Measurements from ENCODE around the gene TP73.

TP73 gene

DNA sequence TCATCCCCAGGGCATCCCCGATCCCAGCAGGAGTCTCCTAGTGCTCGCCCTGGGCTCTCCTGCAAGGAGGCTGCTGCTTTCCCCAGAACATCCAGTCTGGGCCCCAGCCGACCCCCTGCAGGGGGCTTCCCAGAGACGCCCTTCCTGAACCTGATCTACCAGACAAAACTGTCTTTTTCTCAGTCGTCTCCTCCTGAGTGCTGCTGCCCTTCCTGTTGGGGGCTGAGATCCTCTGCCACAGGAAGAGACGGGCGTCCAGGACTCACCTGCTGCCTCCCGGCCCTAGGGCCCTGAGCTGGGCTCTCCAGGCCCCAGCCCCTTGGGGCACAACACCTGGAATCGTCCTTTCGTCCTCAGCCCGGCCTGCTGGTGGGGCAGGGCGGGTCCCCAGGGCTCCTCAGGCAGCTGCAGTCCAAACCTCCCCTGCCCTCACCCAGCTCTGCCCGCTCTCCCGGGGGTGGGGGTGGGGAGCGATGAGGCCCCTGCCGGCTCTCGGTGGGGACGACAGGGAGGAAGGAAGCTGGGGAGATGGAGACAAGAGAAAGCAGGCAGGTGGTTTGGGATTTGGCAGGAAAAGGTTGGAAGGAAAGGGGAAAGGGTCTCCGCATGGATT, 36.9 kb downstream of the TP73 start:
- no peak for DNase-seq (ENCODE audit: low spot score)

DNA sequence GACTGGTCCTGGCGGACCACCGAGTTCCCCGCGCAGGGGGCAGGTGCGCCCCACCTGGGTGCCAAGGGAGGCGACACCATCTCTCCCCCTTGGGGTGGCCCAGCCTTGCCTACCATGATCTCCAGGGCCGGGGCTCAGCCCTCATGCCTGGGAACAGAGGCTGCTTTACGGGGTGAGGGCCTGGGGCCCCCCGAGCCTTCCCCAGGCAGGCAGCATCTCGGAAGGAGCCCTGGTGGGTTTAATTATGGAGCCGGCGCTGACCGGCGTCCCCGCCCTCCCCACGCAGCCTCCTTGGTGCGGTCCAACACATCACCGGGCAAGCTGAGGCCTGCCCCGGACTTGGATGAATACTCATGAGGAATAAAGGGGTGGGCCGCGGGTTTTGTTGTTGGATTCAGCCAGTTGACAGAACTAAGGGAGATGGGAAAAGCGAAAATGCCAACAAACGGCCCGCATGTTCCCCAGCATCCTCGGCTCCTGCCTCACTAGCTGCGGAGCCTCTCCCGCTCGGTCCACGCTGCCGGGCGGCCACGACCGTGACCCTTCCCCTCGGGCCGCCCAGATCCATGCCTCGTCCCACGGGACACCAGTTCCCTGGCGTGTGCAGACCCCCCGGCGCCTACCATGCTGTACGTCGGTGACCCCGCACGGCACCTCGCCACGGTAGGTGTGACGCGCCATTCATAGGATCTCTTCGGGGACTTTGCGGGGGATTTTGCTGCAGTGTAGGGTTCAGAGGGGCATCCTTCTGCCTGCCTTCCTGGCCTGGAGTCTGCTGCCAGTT, 38.2 kb downstream of the TP73 start:
- no peak for DNase-seq (ENCODE audit: low spot score)

DNA sequence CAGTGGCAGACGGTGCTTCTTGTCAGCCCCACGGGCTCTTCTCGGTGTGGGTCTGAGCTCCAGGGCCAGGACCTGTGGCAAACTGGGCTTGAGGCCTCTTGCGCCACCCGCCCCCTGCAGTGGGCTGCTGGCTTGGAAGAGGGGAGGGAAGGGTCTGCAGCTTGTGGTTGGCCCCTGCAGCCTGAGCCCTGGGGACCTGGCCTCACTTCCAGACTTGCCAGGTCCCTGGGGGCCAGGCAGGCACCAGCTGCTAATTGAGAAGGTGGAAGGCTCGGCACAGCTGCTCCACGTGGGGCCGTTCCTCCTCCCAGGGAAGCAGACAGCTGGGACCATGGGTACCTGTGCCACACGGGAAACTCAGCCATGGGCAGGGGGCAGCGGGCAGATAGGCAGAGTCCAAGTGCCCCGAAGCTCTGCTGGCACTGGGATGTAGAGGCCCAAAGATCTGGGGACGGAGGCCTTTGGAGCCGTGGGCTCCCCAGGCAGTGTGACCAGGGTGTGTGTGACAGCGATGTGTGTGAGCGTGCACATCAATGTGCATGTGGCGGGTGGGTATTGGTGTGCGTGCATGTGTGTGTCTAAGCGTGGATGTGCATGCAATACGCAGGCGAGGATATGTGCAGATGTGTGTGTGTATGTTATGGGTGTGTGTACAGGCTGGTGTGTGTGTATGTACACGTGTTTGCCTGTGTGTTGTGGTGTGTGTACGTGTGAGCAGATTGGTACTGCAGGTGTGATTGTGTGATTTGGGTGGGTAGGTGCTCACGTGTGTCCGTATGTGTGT, 39.3 kb downstream of the TP73 start:
- DNase-seq (ENCODE audit: low spot score), result no peak

DNA sequence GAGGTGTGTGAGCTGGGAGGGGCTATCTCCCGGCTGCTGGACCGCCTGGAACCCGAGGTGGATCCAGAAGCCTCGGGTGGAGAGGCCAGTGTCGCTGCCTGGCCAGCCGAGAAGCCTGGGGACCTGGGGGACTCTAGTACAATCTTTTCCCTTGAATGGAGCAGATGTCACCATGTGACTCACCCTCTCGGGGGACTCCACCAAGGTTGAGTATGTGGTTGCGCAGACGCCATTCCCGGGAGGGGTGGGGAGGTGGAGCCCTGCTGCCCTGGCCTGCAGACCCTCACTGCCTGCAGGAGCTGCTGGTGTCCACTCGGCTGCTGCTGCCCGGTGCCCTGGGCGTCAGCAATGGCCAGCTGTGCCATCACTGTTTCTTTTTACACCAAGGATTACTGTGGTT, 40.3 kb downstream of the TP73 start:
- DNase-seq (ENCODE audit: low spot score), result no peak

DNA sequence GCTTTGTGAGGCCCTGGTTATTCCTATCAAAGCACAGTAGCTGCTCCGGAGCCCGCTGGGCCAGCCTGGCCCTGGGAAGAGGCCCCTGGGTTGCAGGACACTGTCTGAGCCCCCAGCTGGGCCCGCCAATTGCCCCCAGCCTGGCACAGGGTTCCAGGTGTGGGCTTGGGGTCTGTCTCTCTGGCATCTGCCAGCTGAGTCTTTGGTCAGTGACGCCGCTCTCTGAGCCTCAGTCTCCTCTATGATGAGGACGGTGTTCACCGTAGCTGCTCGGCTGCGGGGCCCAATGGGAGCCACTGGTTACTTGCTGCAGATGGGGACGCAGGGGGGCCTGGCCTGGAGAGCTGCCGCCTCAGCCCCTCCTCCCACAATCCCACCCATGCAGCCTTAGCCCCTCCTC, 41.0 kb downstream of the TP73 start:
- DNase-seq (ENCODE audit: low spot score), result no peak

DNA sequence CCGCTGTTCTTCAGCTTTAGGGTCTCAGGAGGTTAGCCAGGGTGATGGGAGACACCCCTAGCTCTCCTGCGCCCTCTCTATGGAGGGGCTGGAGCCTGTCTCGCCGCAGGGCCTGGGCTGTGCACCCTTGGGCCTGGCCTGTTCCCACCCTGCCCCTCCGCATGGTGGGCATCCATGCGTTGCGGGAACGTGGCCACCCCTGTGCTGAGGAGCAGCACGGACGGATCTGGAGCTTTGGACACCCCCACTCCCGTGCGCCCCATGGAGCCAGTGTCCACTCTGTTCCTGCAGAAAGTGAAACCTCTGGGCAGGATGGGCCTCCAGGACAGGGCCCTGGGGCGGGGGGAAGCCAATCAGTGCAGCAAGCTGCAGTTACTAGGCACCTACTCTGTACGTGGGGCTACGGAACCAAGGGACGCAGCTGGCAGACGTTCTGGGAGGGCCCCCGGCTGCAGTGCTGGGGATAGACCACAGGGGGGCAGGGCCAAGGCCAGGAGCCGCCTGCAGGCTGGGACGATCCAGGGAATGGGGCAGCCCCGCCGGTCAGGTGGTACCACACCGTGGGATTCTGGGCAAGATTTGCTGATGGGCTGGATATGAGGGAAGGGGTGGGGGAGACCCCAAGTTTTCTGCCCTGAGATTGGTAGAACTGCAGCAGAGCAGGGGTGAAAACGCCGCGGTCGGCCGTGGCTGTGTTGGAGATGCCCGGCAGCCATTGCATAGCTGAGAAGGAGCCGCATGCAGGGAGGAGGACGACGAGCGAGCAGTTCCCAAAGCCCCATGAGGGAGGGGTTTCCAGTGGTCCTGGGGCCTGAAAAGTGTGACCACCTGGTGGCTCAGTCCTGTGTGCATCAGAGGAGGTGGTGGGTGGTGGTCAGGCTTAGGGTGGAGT, 43.3 kb downstream of the TP73 start:
- no peak for DNase-seq (ENCODE audit: low spot score)

DNA sequence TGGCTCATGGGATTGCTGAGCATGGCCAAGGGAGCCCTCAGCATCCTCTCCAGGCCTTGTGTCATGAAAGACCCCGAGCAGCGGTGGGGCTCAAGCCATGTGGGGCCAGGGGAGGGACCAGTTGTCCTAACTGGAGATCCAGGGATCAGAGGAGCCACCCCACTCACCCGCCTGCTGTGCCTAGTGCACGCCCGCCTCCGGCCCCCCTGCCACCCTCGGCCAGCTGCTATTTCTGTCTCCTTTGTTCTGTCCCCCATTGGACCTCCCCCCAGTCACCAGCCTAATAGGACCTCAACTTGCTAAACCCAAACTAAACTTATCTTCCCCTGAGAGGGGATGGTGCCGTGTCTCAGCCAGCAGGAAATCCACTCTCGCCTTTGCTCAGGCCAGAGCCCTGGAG, 44.4 kb downstream of the TP73 start:
- no peak for DNase-seq (ENCODE audit: low spot score)

DNA sequence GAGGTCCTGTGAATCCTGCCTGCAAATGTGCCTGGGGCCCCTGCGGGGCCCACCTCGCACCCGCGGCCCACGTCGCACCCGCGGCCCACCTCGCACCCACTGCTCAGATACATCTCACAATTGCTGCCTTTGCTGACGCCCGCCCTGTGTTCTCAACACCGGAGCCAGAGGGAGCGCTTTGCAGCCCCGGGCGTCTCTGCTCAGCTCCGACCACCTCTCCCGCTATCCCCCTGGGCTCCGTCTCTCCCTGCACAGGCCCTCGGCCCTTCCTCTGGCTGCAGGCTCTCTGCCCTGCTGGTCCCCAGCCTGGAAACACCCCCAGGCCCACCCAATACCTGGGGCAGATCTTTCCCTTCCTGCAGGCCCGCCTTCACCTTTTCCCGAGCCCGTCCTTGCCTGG, 44.8 kb downstream of the TP73 start:
- no peak for DNase-seq (ENCODE audit: low spot score)

DNA sequence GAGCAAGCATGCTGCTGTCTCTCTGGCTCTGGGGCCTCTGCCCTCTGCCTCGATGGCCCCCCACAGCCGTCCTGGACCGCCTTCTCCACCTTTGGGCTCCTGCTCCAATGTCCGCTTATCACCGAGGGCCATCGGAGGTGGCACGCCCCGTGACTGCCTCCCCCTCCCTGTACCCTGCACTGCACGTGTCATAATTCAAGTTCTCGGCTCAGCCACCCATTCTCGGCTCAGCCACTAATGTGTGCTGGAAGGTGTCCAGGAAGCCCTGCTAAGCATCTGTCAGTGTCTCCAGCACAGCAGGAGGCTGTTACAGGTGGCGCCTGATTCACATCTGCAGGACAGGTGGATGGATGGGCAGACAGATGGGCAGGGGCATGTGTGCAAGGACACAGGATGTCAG, 45.5 kb downstream of the TP73 start:
- DNase-seq (ENCODE audit: low spot score), result no peak

DNA sequence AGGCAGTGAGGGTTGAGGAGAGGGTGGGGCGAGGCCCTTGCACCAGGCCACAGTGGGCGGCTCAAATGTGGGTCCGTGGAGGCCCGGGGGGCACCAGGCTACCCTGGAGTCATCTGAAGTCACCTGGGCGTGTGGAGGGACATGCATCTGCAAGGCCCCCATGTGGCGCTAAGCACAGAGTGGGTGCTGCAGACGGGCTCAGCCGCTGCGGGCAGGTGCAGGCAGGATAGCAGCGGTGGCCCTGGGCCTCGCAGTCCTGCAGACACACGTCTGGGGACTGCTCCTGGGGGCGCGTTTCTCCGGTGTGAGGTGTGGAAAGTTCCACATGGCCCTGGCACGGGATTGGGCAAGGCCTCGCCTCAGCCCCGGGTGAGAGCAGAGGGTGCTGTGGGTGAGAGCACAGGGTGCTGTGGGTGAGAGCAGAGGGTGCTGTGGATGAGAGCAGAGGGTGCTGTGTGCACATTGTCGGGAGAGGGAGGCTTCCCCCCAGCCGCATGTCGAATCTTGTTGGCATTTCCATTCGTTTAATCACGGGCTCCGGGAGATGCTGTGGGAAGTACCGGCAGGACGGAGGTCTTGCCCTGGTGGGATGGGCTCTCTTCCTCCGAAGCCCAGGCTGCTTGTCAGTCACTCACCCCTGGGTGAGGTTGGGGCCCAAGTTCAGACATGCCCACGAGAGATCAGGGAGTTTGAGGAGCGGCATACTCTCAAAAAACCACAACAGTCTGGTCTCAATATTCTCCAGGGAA, 46.5 kb downstream of the TP73 start:
- no peak for DNase-seq (ENCODE audit: low spot score)

DNA sequence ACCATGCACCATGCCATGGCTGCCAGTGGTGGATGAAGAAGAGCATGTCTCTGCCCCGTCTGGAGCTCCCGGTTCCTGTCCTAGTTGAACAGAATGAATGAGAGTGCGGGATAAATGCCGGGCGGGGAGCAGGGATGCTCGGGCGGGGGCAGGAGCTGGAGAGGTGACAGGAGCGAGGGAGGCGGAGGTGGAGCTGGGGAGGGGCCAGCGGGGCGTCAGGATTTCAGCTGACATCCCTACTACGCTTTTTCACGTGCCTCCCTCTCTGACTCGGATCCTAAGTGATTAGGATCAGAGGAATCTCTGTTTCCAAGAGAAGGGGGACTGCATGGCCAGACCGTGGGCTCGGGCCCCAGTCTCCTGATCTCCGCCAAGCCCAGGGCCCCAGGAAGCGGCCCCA, 47.3 kb downstream of the TP73 start:
- DNase-seq (ENCODE audit: low spot score), result no peak

DNA sequence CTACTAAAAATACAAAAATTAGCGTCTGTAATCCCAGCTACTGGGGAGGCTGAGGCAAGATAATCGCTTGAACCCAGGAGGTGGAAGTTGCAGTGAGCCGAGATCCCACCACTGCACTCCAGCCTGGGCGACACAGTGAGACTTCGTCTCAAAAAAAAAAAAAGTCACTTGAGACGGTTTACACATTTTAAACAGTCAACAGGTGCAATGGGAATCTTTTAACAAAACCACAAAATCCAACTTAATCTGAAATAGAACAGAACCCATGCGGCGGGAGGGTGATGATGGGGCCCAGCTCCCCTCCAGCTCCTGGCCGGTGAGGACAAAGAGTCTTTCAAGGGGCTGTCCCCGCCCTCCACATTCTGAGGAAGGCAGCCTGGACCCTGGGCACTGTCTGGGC, 48.3 kb downstream of the TP73 start:
- no peak for DNase-seq (ENCODE audit: low spot score)

DNA sequence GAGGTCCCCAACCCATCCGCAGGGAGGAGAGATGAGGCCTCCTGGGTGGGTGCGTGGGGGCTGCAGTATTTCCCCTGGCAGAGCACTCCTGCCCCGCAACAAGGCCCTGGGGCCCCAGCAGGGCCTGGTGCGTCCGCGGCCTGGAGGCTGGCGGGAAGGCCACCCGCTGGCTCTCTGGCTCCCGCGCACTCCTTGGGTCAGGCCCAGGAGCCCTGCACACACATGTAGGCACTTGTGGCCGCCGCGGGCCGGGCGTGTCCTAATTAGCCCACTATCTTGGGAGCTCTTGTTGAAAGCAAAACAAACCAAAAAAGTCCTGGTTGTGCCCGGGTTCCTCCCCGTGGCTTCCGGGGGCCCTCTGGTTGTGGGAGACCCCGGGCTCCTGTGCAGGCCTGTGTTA, 50.2 kb downstream of the TP73 start:
- no peak for DNase-seq (ENCODE audit: low spot score)

DNA sequence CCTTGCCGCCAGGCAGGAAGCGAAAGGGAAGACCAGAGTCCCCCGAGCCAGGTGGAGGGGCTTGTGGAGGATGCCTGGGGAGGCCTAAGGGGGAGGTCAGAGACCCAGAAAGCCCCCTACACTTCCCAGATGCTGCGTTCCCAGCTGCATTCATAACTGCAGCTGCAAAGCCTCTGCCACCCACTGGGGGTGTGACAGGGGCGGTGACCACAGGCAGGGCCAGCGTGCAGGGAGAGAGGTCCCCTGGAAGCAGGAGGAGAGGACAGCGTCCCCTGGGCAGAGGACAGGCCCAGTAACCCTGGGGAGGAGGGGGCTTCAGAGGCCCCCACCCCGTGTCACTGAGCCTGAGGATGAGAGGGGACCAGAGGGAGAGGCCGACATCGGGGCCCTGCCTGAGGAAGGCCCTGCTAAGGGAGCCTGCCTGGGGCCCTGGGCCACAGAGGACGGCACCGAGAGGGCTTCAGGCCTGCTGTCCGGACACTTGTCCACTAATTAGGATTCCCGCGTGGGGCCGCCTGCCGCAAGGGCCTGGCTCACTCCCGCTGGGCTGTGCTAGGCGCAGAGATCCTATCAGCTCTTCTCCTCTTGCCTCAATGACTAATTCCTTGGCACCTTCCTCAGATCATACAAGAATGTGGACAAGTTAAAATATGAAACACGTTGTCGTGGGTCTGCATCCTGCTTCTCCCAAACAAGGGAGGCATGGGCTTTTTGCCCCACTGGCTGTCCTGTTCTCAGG, 50.8 kb downstream of the TP73 start:
- no peak for DNase-seq (ENCODE audit: low spot score)

DNA sequence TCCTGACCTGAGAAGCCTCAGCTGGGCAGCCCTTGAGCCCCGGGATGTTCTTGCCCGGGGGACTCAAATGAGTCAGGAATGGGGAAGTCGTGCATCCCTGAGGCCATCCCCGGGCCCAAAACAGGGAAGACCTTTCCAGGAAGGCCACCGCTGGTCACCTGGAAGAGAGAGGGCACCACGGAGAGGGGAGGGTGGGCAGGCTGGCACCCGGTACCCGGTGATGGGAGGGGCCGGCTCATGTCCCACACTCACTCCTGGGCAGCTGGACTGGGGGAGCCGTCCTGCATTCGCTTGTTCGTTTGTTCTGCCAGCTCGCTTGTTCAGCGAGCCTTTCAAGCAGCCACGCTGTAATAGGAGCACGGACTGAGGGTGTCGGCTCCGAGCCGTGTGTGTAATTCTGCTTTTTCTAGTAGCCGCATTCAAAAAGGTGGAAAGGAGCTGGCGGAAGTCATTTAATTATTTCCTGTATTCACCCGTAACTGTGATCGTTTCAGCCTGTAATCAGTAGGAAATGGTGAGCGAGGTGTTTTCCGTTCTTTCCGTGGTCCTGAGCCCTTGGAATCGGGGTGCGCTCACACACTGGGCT, 51.6 kb downstream of the TP73 start:
- DNase-seq (ENCODE audit: low spot score), result no peak

DNA sequence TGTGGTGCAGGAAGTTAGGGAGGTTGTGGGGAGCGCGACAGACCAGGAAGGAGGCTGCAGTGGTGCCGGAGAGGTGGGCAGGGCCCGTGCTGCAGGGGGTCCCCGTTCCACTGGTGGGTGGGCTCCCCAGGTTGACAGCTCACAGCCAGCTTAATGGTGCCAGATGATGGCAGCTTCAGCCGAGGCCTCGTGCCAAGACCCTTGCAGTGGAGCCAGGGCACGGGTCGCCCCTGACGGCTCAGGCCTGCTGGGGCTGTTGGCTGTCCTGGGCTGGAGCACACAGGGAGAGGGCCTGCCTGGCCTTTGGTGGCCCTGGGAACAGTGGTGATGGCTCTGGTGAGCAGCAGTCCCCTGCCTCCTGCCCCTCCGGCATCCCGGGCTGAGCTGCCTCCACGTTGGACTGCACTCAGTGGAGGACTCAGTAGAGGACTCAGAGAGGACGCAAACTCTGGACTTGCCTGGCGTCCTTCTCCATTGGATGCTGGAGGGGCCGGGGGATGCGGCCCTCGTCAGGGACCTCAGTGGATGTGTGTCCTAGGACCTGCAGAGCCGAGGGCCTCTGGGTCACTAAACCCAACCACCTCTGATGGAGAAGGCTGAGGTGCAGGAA, 53.1 kb downstream of the TP73 start:
- no peak for DNase-seq (ENCODE audit: low spot score)

DNA sequence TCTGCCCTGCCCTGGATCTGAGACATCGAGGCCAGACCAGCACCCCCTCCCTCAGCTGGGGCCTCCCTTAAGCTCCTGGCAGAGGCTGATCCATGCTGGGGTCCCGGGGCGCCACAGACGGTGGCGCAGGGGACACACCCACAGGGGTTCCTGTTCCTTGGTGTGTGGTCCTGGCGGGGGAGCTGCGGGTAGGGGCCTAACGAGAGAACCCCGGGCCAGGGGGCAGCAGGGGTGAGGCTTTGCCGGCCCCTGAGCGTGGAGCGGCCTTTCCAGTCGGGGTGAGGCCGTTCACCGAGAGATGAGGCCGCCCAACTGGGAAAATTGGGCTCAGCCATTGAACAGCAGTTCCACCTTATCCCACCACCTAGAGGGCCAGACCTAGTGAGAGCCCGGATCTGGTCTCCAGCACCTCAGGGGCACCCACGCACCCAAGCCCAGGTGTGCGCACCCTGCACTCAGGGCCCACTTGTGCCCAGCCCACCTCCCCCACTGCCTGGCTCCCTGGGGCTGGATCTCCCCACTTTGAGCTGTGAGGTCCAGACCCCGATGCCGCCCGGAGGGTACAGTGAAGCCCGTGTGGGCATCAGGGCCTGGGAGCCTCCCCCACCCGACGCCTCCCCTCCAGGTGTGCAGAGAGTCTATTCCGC, 54.5 kb downstream of the TP73 start:
- no peak for DNase-seq (ENCODE audit: low spot score)

DNA sequence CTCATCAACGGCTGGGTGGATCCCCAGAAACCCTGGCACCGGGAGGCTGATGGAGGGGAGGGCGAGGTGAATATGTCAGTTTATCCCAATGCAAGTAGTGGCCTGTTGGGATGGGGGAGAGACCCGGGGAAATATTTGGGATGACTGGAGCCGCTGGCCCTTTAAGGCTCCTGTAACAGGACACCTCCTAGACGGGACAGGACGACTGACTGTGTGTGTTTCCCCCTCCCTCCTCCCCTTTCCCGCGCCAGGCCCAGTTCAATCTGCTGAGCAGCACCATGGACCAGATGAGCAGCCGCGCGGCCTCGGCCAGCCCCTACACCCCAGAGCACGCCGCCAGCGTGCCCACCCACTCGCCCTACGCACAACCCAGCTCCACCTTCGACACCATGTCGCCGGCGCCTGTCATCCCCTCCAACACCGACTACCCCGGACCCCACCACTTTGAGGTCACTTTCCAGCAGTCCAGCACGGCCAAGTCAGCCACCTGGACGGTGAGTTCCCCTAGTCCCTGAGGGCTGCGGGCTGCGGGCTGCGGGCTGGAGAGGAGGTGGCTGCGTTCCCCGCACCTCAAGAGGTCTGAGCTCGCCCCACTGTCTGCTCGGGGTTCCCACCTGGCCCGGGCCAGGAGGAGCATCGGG, 55.1 kb downstream of the TP73 start:
- DNase-seq (ENCODE audit: low spot score), result no peak

DNA sequence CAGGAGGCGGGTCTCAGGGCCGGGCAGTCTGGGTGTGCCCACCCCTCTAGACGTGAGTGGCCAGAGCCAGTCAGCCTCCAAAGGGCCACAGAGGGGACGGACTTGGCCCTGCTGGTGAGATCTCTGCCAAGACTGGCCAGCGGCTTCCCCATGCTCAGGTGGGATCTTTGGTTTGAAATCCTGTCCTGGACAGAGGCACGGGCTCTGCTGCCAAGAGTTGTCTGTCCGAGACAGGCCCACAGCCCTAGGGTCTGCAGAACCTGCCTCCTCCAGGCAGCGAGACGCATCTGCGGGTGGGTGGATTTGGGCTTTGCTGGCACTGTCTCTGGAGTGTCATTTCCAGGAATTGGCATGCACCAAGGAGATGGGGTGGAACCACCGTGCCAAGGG, 55.6 kb downstream of the TP73 start:
- DNase-seq (ENCODE audit: low spot score), result no peak
